Right lung (tissue), 5 donors: Measurements from ENCODE around the gene CKLF. TPM values are rescaled to one million over a fixed set of nuclear protein-coding genes. Genes with fewer than 3 reads are reported as not detected.

Source experiments
- DNase-seq, 2 donors: peaks; one replicate each; pipeline ENCODE4 v3.0.0-alpha.2; 2013
- polyA plus RNA-seq, 5 donors: library from polyadenylated mRNA; unstranded; fragments of 120-200 nt; gene quantifications; one replicate each; pipeline versions ENCODE4 v1.2.1 to v1.2.3, GENCODE V29; 2013; ENCODE audit warnings: inconsistent platforms in 1 of 5, low replicate concordance in 1 of 5; ENCODE audit not compliant: insufficient read length in 5 of 5, insufficient read depth in 1 of 5

The CKLF gene
- polyA plus RNA-seq, 5 donors, result 36.4 to 55.8 (median 43.5) TPM

DNA sequence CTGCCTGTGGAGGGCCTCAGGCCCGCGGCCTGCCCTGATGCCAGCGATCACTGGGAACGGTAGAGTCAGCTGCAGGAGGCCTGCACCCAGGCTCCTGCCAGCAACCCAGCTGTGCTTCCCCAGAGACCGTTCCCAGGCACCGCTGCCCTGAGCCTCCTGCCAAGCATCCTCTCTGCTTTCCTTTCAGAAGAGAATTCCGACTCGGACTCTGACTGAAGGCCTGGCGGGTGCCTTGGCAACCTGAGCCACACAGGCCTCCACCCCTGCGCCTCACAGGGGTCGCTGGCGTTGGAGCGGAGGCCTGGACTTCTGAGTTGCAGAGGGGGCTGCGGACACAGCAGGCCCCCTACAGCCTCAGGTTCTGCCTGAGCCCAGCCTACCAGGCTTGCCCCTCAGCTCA, 60.0 kb downstream of the CKLF start:
- DNase-seq, result no peak

DNA sequence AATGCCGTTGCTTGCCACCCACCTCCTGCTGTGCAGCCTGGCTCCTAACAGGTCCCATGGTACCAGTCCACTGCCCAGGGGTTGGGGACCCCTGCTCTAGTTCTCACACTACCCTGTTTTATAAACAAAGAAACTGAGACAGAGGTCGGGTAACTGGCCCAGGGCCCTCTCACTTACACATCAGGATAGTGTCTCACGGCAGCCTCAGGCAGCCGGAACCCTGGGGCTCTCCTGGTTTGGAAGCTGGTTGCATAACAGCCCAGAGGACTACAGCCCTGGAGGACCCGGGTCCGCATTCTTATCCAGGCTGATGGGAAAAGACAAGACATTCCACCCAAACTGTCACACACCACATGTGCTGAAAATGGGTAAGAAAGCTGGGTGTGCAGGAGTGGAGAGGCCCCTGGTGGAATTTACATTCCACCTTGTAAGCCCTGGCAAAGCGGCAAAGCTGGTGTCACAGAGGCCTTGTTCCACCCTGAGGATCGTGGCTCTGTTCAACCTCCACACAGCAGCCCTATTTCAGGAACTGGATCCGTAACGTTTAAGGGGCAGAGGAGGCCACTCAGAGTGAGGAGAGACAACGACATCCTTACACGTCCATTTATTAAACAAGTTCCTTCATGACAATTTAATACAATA, 61.9 kb downstream of the CKLF start:
- no peak for DNase-seq

Other genes starting within 250 kb of the CKLF start
- gene CDH5, start 185.9 kb upstream of the CKLF start, polyA plus RNA-seq, result 100 to 1,000 TPM; 133 to 168 (median 145) TPM
- 10 to 100 TPM in 3 of 5 donors, 1 to 10 TPM in 2; 9.0 to 12.7 (median 10.6) TPM for gene BEAN1, start 125.3 kb upstream of the CKLF start, polyA plus RNA-seq
- gene TK2, start 2.5 kb upstream of the CKLF start, polyA plus RNA-seq, result 10 to 100 TPM; 29.1 to 36.2 (median 33.9) TPM
- 10 to 100 TPM in 1 of 5 donors, 1 to 10 TPM in 4; 5.3 to 10.8 (median 9.5) TPM for gene CMTM1, start 13.9 kb downstream of the CKLF start, polyA plus RNA-seq
- 1 to 10 TPM in 2 of 5 donors, under 1 TPM in 3; 0.60 to 1.1 (median 0.95) TPM for gene CMTM2, start 26.9 kb downstream of the CKLF start, polyA plus RNA-seq
- gene CMTM3, start 52.1 kb downstream of the CKLF start, polyA plus RNA-seq, result 100 to 1,000 TPM in 1 of 5 donors, 10 to 100 TPM in 4; 78.5 to 103 (median 86.1) TPM
- 10 to 100 TPM; 21.1 to 36.4 (median 27.7) TPM for gene CMTM4, start 144.2 kb downstream of the CKLF start, polyA plus RNA-seq
- 100 to 1,000 TPM; 114 to 161 (median 144) TPM for gene DYNC1LI2, start 199.0 kb downstream of the CKLF start, polyA plus RNA-seq
- gene TERB1, start 249.0 kb downstream of the CKLF start, polyA plus RNA-seq, result under 1 TPM in 3 of 5 donors, not detected in 2; 0.05 to 0.23 (median 0.10) TPM